Peyer's patch (tissue), 4 donors: ENCODE data around the gene VMO1. TPM values are rescaled to one million over a fixed set of nuclear protein-coding genes. Genes with fewer than 3 reads are reported as not detected.

ENCODE experiments used
- DNase-seq, 3 donors: peaks; one replicate each; pipeline ENCODE4 v3.0.0-alpha.2; 2017 to 2019
- H3K27ac ChIP-seq, 4 donors: fragments of 200-600 bp; sonication (generic); one replicate each; pipeline ENCODE4 v1.5.1; 2016 to 2019
- H3K27me3 ChIP-seq, 2 donors: fragments of 200-600 bp; sonication (generic); one replicate each; pipeline ENCODE4 v1.5.1; 2019
- H3K36me3 ChIP-seq, 3 donors: fragments of 200-600 bp; sonication (generic); one replicate each; pipeline ENCODE4 v1.5.1; 2016 to 2019
- H3K4me1 ChIP-seq, 4 donors: fragments of 200-600 bp; sonication (generic); one replicate each; pipeline ENCODE4 v1.5.1; 2016 to 2019
- H3K4me3 ChIP-seq, 4 donors: fragments of 200-600 bp; sonication (generic); 1 replicate in 3 of 4; 2 replicates in 1 of 4; pipeline ENCODE4 v1.5.1; 2016 to 2019; ENCODE audit warnings: mild to moderate bottlenecking in 1 of 4
- H3K9me3 ChIP-seq, 4 donors: fragments of 200-600 bp; sonication (generic); one replicate each; pipeline ENCODE4 v1.5.1; 2016 to 2019; ENCODE audit warnings: mild to moderate bottlenecking in 1 of 4
- CTCF ChIP-seq, 6 experiments: fragments of 450-650 bp in 4 of 6; fragments of 200-600 bp in 2 of 6; sonication (generic) in 1 of 6; IDR thresholded peaks; one replicate each; pipeline ENCODE4 v1.5.1; 2017 to 2019; ENCODE audit warnings: antibody characterized with exemption in 6 of 6, mild to moderate bottlenecking in 3 of 6, moderate library complexity in 1 of 6
- POLR2A ChIP-seq, 2 donors: fragments of 450-650 bp; IDR thresholded peaks; one replicate each; pipeline ENCODE4 v1.5.1; 2017; ENCODE audit warnings: antibody characterized with exemption in 2 of 2, mild to moderate bottlenecking in 2 of 2, moderate library complexity in 2 of 2
- total RNA-seq, 4 donors: library from RNA; depleted of rRNA; stranded (reverse); fragments of >200 nt; gene quantifications; one replicate each; pipeline ENCODE4 v1.1.0, GENCODE V29; 2016

The VMO1 gene
- total RNA-seq, 4 donors from 2014 or later: 3.8 TPM; not detected in 3

- H3K4me3 ChIP-seq: no peak overlapping the region
- no peaks in the 10 kb centered on the region for H3K9me3 ChIP-seq
- no peaks in the 10 kb centered on the region for H3K27me3 ChIP-seq
- H3K27ac ChIP-seq: no peak overlapping the region
- no peak for DNase-seq
- H3K36me3 ChIP-seq: no peaks in the 10 kb centered on the region
- no peaks in the 10 kb centered on the region for H3K4me1 ChIP-seq
- TF ChIP-seq POLR2A (IDR thresholded peaks at IDR 0.05): no peak
- no peak for TF ChIP-seq CTCF (IDR thresholded peaks at IDR 0.05)
Observed at GRCh38 chr17:4827399-4827798, 41.2 kb upstream of the VMO1 start.

GRCh38 chr17:4823373-4824089, 37.4 kb upstream of the VMO1 start:
- H3K4me1 ChIP-seq: no peaks in the 10 kb centered on the region
- no peaks in the 10 kb centered on the region for H3K27me3 ChIP-seq
- no peaks in the 10 kb centered on the region for H3K9me3 ChIP-seq
- DNase-seq: no peak
- peaks cover 0 to 22% (median 0%) of the 10 kb centered on the region in 3 donors for H3K36me3 ChIP-seq
- no peak overlapping the region for H3K27ac ChIP-seq
- no peak overlapping the region for H3K4me3 ChIP-seq
- no peak for TF ChIP-seq CTCF (IDR thresholded peaks at IDR 0.05)
- no peak for TF ChIP-seq POLR2A (IDR thresholded peaks at IDR 0.05)

- Histone ChIP-seq H3K36me3 (peaks cover 0 to 25% (median 0%) of the 10 kb centered on the region in 3 donors), H3K27me3 (no peaks in the 10 kb centered on the region), H3K27ac (no peak overlapping the region), H3K9me3 (no peaks in the 10 kb centered on the region), H3K4me3 (no peak overlapping the region), H3K4me1 (no peaks in the 10 kb centered on the region)
- TF ChIP-seq CTCF (IDR thresholded peaks at IDR 0.05): no peak
- no peak for TF ChIP-seq POLR2A (IDR thresholded peaks at IDR 0.05)
- no peak for DNase-seq
Observed at GRCh38 chr17:4822835-4823234, 36.7 kb upstream of the VMO1 start.

- no peak for DNase-seq
- Histone ChIP-seq H3K36me3 (peaks cover 0 to 58% (median 0%) of the 10 kb centered on the region in 3 donors), H3K9me3 (no peaks in the 10 kb centered on the region), H3K27me3 (no peaks in the 10 kb centered on the region), H3K27ac (no peak overlapping the region), H3K4me1 (no peaks in the 10 kb centered on the region), H3K4me3 (no peak overlapping the region)
- TF ChIP-seq POLR2A (IDR thresholded peaks at IDR 0.05): no peak
- no peak for TF ChIP-seq CTCF (IDR thresholded peaks at IDR 0.05)
Observed at GRCh38 chr17:4818276-4818675, 32.1 kb upstream of the VMO1 start.

GRCh38 chr17:4816826-4817225, 30.7 kb upstream of the VMO1 start:
- peaks cover 0 to 55% (median 0%) of the 10 kb centered on the region in 3 donors for H3K36me3 ChIP-seq

More at GRCh38 chr17:4816826-4817225, 30.7 kb upstream of the VMO1 start:
- DNase-seq: no peak
- TF ChIP-seq POLR2A (IDR thresholded peaks at IDR 0.05): no peak
- no peak for TF ChIP-seq CTCF (IDR thresholded peaks at IDR 0.05)
- Histone ChIP-seq H3K27me3 (no peaks in the 10 kb centered on the region), H3K9me3 (no peaks in the 10 kb centered on the region), H3K4me3 (no peak overlapping the region), H3K27ac (no peak overlapping the region), H3K4me1 (no peaks in the 10 kb centered on the region)
